ENCODE results near the gene THSD7B. TPM values are rescaled to one million over a fixed set of nuclear protein-coding genes. Genes with fewer than 3 reads are reported as not detected.

THSD7B gene
- total RNA-seq, 6 donors from 2014 or later, result 0.47 TPM; not detected in 5

DNA sequence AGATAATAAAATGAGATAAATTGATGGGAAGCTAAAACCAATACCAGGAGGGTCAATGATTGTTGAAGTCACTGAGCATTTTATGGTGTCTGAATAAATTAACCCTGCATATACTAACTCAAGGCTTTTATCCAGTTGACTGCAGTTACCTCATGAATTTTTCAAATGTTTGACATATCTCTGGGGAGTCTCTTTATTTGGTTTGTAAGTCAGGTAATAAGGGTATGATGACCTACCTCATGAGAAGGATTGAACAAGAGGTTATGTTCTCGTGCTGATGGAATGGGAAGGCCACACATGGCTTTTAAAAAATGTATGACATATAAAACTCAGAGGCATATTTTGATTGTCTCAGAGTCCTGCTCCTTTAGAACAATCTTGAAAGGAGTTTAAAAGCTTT, 237.6 kb downstream of the THSD7B start:
- TF ChIP-seq POLR2A (IDR thresholded peaks at IDR 0.05) (no peak), EP300 (IDR thresholded peaks at IDR 0.05) (no peak), POLR2AphosphoS5 (IDR thresholded peaks at IDR 0.05) (no peak)
- TF ChIP-seq, protein P1, sequence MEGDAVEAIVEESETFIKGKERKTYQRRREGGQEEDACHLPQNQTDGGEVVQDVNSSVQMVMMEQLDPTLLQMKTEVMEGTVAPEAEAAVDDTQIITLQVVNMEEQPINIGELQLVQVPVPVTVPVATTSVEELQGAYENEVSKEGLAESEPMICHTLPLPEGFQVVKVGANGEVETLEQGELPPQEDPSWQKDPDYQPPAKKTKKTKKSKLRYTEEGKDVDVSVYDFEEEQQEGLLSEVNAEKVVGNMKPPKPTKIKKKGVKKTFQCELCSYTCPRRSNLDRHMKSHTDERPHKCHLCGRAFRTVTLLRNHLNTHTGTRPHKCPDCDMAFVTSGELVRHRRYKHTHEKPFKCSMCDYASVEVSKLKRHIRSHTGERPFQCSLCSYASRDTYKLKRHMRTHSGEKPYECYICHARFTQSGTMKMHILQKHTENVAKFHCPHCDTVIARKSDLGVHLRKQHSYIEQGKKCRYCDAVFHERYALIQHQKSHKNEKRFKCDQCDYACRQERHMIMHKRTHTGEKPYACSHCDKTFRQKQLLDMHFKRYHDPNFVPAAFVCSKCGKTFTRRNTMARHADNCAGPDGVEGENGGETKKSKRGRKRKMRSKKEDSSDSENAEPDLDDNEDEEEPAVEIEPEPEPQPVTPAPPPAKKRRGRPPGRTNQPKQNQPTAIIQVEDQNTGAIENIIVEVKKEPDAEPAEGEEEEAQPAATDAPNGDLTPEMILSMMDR (IDR thresholded peaks at IDR 0.05), result no peak
- Histone ChIP-seq H3K4me3 (no peak overlapping the region), H3K9me3 (no peaks in the 10 kb centered on the region), H3K27ac (no peak overlapping the region), H3K4me1 (peaks cover 0 to 5% (median 0%) of the 10 kb centered on the region in 4 donors), H3K27me3 (no peaks in the 10 kb centered on the region), H3K36me3 (no peaks in the 10 kb centered on the region)
- 84 to 100% methylated on average over 1 of the region's 1 CpG for WGBS, 2 donors
- no peak for DNase-seq
- ATAC-seq (ENCODE audit: low FRiP score in 2 of 2), result no peak

DNA sequence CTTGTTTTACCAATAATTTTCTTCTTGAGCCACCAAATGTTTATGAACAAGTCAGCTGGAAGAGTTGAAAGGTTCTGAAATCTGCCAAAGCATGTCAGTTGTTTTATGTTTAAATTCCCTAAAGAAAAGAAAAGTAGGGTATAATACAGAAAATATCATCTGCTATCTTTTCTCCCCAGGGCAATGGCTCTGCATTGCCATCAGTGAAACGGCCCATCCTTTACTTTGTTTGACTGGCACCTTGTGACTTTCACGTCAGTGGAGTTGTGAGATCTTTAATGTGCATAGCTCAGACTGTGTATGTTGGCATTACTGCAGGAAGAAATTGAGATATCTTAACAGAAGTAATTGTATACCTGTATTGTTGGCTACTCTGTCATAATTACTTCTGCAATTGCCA, 239.9 kb downstream of the THSD7B start:
- Histone ChIP-seq H3K36me3 (no peaks in the 10 kb centered on the region), H3K9me3 (no peaks in the 10 kb centered on the region), H3K4me3 (no peak overlapping the region), H3K27me3 (no peaks in the 10 kb centered on the region), H3K4me1 (peaks cover 0 to 3% (median 0%) of the 10 kb centered on the region in 4 donors), H3K27ac (no peak overlapping the region)
- no peak for ATAC-seq (ENCODE audit: low FRiP score in 2 of 2)
- 73 to 89% methylated on average over 2 of the region's 2 CpGs for WGBS, 2 donors
- TF ChIP-seq POLR2AphosphoS5 (IDR thresholded peaks at IDR 0.05) (no peak), EP300 (IDR thresholded peaks at IDR 0.05) (no peak), POLR2A (IDR thresholded peaks at IDR 0.05) (no peak)
- TF ChIP-seq, protein P1 (IDR thresholded peaks at IDR 0.05), result no peak
- no peak for DNase-seq

DNA sequence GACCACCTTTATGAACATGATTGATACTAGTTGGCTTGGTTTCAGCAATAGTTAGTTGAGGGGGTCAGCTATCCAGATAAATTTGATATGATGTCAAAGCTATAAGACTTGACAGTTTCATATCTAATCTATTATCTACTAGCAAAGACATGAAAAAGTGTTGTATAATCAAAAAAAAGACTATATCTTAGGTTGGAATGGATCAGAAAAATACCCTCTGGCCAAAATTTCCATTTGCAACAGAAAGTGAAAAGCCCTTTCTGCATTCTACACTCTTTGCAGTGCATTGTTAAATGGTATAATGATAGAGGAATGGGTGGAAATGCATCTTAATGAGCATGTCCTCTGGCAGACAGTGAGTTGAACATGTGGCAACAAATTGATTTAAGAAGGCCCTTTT, 242.6 kb downstream of the THSD7B start:
- Histone ChIP-seq H3K27ac (no peak overlapping the region), H3K27me3 (no peaks in the 10 kb centered on the region), H3K9me3 (no peaks in the 10 kb centered on the region), H3K36me3 (no peaks in the 10 kb centered on the region), H3K4me3 (no peak overlapping the region), H3K4me1 (no peaks in the 10 kb centered on the region)
- TF ChIP-seq, protein P1 (IDR thresholded peaks at IDR 0.05), result no peak
- no peak for TF ChIP-seq EP300 (IDR thresholded peaks at IDR 0.05)
- TF ChIP-seq POLR2AphosphoS5 (IDR thresholded peaks at IDR 0.05), result no peak
- no peak for TF ChIP-seq POLR2A (IDR thresholded peaks at IDR 0.05)
- DNase-seq (no peak), ATAC-seq (ENCODE audit: low FRiP score in 2 of 2) (no peak)

DNA sequence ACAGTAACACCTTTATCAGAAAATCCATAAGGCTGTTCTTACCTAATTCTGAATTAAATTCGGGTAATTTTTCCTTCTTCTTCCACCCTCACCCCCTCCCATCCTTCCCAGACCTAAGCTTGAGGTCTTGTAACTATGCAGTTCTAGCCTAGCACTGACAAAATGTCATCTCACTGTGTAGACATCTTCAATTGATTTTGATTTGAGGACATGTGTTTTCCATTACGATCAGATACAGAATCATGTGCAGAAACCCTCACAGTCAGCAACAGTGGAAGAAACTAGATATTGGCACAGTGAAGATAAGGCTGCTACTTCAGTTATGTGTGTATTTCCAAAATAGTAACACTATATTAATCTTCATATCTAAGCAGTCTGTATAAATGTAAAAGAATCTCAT, 244.6 kb downstream of the THSD7B start:
- Histone ChIP-seq H3K36me3 (no peaks in the 10 kb centered on the region), H3K27ac (no peak overlapping the region), H3K4me1 (no peaks in the 10 kb centered on the region), H3K9me3 (no peaks in the 10 kb centered on the region), H3K4me3 (no peak overlapping the region), H3K27me3 (no peaks in the 10 kb centered on the region)
- no peak for ATAC-seq (ENCODE audit: low FRiP score in 2 of 2)
- WGBS, 2 donors, result 69 to 75% methylated on average over 2 of the region's 2 CpGs
- TF ChIP-seq, protein P1 (IDR thresholded peaks at IDR 0.05), result no peak
- TF ChIP-seq POLR2AphosphoS5 (IDR thresholded peaks at IDR 0.05), result no peak
- no peak for TF ChIP-seq EP300 (IDR thresholded peaks at IDR 0.05)
- TF ChIP-seq POLR2A (IDR thresholded peaks at IDR 0.05), result no peak
- no peak for DNase-seq

DNA sequence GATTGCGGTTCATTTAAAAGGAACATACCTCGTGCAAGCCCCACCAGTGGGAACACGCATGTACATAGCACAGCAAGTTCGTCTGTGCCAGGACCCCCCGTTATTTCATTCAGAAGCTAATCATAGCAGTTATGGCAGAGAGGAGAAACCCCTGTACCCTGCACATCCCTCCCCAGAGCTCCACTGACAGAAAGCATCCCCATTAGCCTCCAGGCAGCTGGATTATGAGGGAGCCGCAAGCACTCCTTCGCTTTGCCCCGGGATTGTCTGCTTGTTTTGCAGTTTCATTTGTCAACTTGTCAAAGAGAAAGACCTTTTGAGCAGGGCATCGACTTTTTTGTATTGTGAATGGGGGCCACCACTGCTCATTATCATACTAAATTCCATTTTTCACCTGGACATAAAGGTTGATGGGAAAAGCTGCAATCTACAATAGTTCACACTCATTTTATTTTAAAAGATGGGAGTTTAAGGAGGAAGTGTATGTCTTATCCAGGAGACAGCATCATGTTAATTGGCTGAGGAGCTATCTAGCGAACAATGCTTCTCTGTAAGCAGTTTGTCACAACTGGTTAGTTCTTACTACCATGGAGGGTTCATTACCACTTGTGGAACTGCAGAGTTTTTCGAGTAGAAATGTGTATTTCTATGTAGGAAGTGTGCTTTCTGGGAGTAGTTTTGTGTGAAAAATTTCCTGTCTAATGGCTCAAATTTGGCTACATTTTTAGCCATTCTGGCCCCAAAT, 255.3 kb downstream of the THSD7B start:
- WGBS, 2 donors, result 76 to 81% methylated on average over 11 of the region's 11 CpGs
- ATAC-seq (ENCODE audit: low FRiP score in 2 of 2), result no peak

More for the DNA sequence above, 255.3 kb downstream of the THSD7B start:
- no peaks in the 10 kb centered on the region for H3K9me3 ChIP-seq
- no peaks in the 10 kb centered on the region for H3K4me1 ChIP-seq
- H3K4me3 ChIP-seq, result no peak overlapping the region
- TF ChIP-seq EP300 (IDR thresholded peaks at IDR 0.05), result no peak
- no peak for TF ChIP-seq POLR2AphosphoS5 (IDR thresholded peaks at IDR 0.05)
- TF ChIP-seq, protein P1 (IDR thresholded peaks at IDR 0.05), result no peak
- TF ChIP-seq POLR2A (IDR thresholded peaks at IDR 0.05), result no peak
- DNase-seq, result no peak
- H3K27me3 ChIP-seq, result no peaks in the 10 kb centered on the region
- no peak overlapping the region for H3K27ac ChIP-seq
- no peaks in the 10 kb centered on the region for H3K36me3 ChIP-seq

Data from upper lobe of left lung (tissue), 6 donors.